Muscle of back (tissue), 11 donors: ENCODE results near the gene FAM209A. TPM values are rescaled to one million over a fixed set of nuclear protein-coding genes. Genes with fewer than 3 reads are reported as not detected.
"Not testable (repeated sequence)": the region's sequence is repeated elsewhere in the genome, so short reads cannot be mapped to it uniquely, and the experiment has no call there.

ENCODE experiments used
- DNase-seq, 3 donors: peaks; one replicate each; pipeline versions ENCODE4 v3.0.0 to v3.0.0-alpha.2; 2013
- polyA plus RNA-seq, 10 donors: library from polyadenylated mRNA; unstranded; fragments of 120-200 nt; gene quantifications; one replicate each; pipeline ENCODE4 v1.2.1, GENCODE V29; 2013; ENCODE audit not compliant: insufficient read length in 10 of 10

FAM209A gene
- polyA plus RNA-seq, 10 donors = 0.27 to 0.62 (median 0.40) TPM; not detected in 4

DNA sequence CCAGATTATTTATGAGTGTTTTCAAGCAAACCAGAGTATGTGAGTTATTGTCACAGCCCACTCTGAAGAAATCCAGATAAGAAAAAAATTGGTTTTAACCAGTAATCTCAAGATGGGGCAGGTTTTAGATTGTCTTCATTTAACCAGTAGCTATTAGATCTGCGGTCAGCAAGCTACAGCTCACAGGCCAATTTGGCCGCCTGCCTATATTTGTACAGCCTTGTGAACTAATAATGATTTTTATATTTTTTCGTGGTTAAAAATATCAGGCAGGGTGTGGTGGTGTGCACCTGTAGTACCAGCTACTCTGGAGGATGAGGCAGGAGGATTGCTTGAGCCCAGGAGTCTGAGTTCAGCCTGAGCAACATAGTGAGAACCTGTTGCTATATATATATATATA lies 13.5 kb downstream of the FAM209A start:
- no peak for DNase-seq

DNA sequence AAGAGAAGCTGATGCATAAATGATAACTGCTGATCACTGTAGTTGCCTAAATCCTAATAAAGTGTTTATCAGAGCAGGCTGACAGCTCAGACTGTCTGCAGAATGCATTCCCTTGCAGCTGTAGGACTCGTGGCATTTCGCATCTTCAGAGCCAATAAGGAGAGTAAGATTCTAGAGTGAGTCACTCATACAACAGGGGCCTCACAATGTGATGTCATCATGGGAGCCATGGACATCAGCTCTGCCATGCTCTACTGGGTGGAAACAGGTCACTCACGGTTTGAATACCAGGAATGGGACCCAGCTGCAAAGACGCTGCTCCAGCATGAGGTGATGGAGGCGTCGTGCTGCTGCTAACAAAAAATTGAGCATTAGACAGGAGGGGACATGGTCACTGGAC lies 15.9 kb downstream of the FAM209A start:
- DNase-seq = no peak

DNA sequence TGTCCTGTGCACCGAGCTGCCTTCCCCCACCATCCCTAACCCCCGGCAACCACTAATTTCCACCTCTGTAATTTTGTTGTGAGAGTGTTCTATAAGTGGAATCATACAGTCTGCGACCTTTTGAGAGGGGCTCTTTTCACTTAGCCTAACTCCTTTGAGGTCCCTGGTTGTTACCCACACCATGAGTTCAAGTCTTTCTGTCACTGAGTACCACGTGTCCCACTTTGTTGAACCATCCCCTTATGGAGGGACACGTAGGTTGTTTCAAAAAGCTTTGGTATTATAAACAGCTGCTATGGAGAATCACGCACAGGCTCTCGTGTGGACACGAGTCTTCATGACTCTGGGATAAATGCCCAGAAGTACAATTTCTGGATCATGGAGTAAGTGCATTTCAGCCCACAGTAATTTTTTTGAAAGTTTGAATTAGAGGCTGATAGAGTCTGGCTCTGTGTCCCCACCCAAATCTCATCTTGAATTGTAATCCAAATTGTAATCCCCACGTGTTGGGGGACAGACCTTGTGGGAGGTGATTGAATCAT lies 18.0 kb downstream of the FAM209A start:
- DNase-seq = peak in 2 of 3 donors; percentile 9 to 33

DNA sequence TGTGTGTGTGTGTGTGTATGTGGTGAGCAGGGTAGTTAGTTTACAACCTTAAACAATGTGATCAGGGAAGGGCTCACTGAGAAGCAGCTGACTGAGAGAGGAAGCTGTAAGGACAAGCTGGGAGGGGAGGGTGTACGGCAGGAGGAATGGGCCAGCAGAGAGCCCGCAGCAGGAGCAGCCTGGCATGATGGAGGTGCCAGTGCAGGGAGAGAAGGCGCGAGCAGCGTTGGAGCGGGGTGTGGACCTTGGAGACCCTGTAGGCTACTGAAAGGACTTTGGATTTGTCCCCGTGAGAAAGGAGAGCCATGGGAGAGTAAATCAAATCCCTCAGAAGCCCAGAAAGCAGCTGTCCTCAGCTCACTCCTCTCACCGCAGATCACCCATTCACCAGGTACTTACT lies 27.0 kb downstream of the FAM209A start:
- DNase-seq = no peak

DNA sequence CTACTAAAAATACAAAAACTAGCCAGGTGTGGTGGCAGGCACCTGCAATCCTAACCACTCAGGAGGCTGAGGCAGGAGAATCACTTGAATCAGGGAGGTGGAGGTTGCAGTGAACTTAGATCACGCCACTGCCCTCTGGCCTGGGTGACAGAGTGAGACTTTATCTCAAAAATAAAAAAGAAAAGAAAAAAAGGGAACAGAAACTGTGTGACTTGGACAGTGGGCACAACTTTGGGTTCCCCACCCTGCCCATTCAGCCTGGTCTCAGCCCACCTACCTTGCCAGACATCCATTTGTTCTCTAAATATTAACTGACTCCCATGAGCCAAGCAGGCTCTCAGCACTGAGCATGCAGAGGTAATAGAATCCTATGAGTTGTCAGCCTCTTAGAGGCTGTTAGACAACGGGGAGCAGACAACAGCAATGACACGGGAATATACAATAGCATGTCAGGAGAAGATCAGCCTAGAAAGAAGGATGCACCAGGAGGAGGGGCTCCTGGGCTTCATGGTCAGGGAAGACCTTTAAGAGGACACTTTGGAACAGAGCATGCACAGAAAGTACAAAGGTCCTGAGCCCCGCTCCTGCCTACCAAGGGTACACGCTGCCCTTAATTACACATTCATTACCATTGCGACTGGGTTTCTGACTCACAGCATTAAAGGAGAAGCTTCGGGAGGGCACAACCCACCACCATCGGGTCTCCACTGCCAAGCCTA lies 28.5 kb downstream of the FAM209A start:
- no peak for DNase-seq

DNA sequence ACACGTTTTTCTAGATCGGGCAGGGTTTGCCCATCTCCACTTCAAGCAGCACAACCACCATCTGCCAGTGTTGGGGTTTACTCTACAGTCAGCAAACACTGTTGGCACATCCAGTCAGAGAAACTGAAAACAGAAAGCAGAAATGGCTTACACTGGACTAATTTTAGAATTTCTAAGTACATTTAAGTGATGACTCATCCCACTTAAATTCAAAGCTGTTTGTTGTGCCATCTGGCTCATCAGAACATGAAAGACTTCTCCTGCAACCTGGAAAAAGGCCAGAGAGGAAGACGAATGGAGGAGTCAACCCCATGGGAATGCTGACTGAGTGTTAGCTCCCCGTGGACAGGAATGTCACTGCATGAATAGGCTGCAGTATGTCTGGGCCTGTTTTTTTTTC lies 30.3 kb downstream of the FAM209A start:
- DNase-seq = peak; percentile 34 to 92 (median 55)

DNA sequence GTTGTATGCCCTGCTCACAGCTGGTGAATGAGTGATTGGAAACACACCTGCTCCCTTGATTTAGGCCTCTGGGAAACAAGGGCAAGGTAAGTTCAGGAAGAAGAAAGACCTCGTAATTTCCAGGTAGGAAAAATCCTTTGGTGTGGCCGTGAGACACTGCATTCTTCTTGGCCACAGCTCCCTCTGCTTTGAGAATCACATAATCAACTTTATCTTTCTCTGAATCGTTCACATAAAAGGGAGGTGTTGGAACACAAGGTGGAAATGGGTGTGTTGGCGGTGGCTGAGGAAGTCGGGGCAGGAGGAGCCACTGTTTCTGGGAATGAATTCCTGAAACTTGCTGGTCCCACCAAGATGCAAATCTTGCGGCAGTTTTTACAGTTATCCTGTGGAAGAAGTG lies 34.4 kb downstream of the FAM209A start:
- DNase-seq = no peak

DNA sequence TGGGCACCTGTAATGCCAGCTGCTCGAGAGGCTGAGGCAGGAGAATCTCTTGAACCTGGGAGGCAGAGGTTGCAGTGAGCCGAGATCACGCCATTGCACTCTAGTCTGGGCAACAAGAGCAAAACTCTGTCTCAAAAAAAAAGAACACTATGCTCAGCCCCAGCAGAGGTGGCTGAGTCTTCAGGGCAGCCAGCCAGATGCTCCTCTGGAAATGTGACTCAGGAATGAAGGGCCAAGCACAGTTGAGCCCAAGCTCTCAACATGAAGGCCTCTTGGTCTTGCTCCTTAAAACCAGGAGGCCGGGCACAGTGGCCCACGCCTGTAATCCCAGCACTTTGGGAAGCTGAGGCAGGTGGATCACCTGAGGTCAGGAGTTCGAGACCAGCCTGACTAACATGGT lies 40.0 kb downstream of the FAM209A start:
- DNase-seq = not testable (repeated sequence)

DNA sequence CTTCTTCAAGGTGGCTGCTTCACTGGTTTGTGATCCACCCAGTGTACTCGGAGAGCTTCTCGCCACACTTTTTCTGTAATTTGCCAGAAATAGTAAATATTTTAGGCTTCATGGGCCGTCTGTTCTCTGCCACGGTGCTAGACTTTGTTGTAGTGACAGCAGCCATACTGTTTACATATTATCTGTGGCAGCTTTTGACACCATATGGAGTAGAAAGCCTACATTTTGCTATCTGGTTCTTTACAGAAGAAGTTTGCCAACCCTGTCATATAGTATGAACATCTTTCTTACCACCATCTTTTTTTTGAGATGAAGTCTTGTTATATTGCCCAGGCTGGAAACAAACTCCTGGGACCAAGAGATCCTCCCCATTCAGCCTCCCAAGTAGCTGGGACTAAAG lies 41.0 kb downstream of the FAM209A start:
- DNase-seq = no peak

DNA sequence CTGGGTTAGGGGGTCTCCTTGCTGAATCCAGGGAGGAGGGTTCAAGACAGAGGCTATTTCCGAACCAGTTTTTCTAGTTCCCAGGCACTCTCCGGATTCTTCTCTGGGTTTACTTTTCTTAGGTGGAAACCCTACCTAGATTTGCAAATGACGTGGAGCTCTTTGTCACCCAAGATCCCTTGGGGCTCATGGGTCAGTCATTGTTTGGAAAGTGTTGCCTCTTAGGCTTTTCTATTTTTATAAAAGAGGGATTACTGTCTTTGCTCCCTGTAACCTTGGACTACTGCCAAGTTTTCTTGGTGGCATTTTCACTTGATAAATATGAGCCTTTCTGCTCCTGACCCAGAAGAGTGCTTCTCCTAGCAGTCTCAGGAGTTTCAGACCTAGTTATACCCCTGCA lies 42.1 kb downstream of the FAM209A start:
- no peak for DNase-seq

DNA sequence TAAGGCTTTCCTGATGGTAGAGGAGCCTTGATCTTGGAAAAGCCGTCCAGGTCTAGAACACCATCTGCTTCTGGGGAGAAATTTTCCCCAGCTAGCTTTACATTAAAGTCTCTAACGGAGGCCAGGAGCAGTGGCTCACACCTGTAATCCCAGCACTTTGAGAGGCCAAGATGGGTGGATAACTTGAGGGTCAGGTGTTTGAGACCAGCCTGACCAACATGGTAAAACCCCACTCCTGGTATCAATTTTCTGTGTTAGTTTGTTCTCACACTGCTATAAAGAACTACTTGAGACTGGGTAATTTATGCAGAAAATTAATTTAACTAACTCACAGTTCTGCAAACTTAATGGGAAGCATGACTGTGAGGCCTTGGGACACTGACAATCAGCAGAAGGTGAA lies 46.3 kb downstream of the FAM209A start:
- no peak for DNase-seq

DNA sequence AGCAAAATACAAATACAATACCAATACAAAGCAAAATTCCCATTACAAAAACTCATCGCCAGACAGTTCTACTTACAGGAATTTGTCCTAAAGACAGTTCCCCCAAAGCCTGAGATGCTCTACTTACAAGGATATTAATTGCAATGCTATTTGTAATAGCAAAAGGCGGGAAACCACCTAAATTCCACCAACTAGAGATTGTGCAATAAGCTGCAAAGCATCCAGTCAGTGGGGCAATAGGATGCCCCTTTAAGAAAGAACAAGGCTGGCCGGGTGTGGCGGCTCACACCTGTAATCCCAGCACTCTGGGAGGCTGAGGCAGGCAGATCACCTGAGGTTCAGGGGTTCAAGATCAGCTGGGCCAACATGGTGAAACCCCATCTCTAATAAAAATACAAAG lies 47.6 kb downstream of the FAM209A start:
- DNase-seq = no peak

DNA sequence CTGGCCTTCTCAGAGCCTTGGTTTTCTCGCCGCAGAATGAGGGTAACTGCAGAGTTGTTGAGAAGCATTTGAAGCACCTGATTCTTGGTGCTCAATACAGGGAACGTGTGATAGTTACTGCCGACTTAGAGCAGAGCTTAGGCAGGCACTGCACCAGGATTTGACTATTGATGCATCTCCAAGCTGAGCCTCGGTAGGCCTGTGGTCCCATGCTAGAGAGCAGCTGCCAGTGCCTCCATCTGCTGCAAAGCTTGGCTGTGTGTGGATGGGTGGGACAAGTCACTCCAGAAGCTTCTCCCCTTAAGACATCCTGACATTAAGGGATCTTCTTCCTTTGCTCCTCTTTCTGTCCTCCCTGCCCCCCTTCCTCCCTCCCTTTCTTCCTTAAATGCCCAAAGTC lies 49.4 kb downstream of the FAM209A start:
- DNase-seq = no peak

DNA sequence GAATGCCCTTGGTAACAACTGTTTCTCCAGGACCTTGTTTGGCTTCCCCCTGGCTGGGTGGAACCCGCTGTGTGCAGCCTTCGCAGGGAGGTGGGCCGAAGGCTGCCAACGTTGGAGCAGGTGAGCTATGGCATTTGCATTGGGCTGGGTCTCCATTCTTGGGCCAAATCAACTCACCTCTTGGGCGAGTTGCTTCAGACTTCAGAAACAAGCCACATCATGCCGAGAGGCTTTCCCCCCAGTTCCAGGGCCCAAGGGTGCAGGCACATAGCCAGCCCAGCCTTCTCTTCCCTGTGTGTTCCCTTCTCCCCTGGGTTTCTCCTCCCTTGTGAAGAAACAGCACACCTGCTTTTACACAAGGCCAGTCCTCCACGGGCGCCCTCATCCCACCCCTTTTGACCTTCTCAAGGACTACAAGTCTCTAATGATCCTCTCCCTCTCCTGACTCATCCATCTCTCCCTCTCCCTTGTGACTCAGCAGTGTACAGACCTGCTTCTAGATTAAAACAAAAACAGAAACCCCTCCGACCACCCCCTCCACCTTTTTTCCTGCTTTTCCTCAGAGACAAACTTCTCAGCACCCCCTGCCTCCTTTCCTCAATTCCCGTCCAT lies 50.1 kb downstream of the FAM209A start:
- no peak for DNase-seq

DNA sequence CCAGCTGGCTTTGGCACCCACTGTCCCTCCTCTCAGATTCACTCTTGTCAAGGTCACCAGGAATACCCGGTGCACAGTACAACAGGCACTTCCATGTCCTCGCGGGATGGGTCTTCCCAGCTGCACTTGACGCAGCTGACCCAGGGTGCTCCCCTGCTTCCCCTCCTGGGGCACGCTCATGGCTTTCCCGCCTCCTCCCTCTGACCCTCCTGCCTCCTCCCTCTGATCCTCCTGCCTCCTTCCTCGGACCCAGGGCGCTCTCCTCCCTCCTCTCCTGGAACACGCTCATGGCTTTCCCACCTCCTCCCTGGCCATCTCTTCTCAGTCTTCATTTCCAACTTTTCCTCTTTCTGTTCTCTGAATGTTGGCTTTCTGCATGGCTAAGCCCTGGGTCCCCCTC lies 50.6 kb downstream of the FAM209A start:
- no peak for DNase-seq

Other genes with a start within 250 kb of the FAM209A start
- 10 to 100 TPM; 32.8 to 64.9 (median 43.2) TPM for gene FAM210B, start 165.8 kb upstream of the FAM209A start, polyA plus RNA-seq
- gene AURKA, start 132.5 kb upstream of the FAM209A start, polyA plus RNA-seq = 10 to 100 TPM in 4 of 10 donors, 1 to 10 TPM in 6; 6.6 to 12.0 (median 9.5) TPM
- gene CSTF1, start 132.1 kb upstream of the FAM209A start, polyA plus RNA-seq = 10 to 100 TPM; 24.0 to 31.3 (median 26.9) TPM
- gene CASS4, start 112.5 kb upstream of the FAM209A start, polyA plus RNA-seq = 1 to 10 TPM; 3.7 to 6.9 (median 5.6) TPM
- 100 to 1,000 TPM in 4 of 10 donors, 10 to 100 TPM in 6; 87.8 to 104 (median 98.0) TPM for gene RTF2, start 56.1 kb upstream of the FAM209A start, polyA plus RNA-seq
- under 1 TPM in 2 of 10 donors, not detected in 8; 0.18 to 0.49 TPM for gene FAM209B, start 8.5 kb downstream of the FAM209A start, polyA plus RNA-seq
- gene TFAP2C, start 104.6 kb downstream of the FAM209A start, polyA plus RNA-seq = 10 to 100 TPM in 1 of 10 donors, 1 to 10 TPM in 1, under 1 TPM in 5, not detected in 3; 0.07 to 11.7 (median 0.20) TPM